Uterus (tissue), 2 donors: ENCODE results near the gene KCNJ16.

Experiments
- CTCF ChIP-seq, 4 experiments: fragments of 200-600 bp in 2 of 4; fragments of 450-650 bp in 2 of 4; sonication (generic) in 2 of 4; IDR thresholded peaks; one replicate each; pipeline ENCODE4 v1.5.1; 2016 to 2019; ENCODE audit warnings: antibody characterized with exemption in 4 of 4, mild to moderate bottlenecking in 2 of 4, moderate library complexity in 1 of 4
- POLR2A ChIP-seq, 2 donors: fragments of 450-650 bp; IDR thresholded peaks; one replicate each; pipeline ENCODE4 v1.6.1; 2016; ENCODE audit warnings: antibody characterized with exemption in 2 of 2, mild to moderate bottlenecking in 1 of 2, moderate library complexity in 1 of 2

GRCh38 chr17:70116919-70117318, 41.9 kb downstream of the KCNJ16 start:
- TF ChIP-seq CTCF (IDR thresholded peaks at IDR 0.05) = no peak
- no peak for TF ChIP-seq POLR2A (IDR thresholded peaks at IDR 0.05)
